Upper lobe of left lung (tissue), 6 donors: ENCODE results near the gene AFP. TPM values are rescaled to one million over a fixed set of nuclear protein-coding genes. Genes with fewer than 3 reads are reported as not detected.
"Not testable (repeated sequence)": the region's sequence is repeated elsewhere in the genome, so short reads cannot be mapped to it uniquely, and the experiment has no call there.

Experiments
- ATAC-seq, 2 donors: fragments of 200-7000 bp; cut with Tn5 transposase; one replicate each; pipeline ENCODE4 v1.9.1; 2022; ENCODE audit warnings: mild to moderate bottlenecking in 2 of 2, moderate library complexity in 2 of 2; ENCODE audit not compliant: low FRiP score in 2 of 2
- DNase-seq, 2 donors: peaks; one replicate each; pipeline ENCODE4 v3.0.0-alpha.2; 2019 to 2020
- H3K27ac ChIP-seq, 4 donors: fragments of 200-600 bp; sonication (generic); one replicate each; pipeline ENCODE4 v1.5.1; 2016 to 2019
- H3K27me3 ChIP-seq, 4 donors: fragments of 200-600 bp; sonication (generic); one replicate each; pipeline ENCODE4 v1.5.1; 2017 to 2019
- H3K36me3 ChIP-seq, 4 donors: fragments of 200-600 bp; sonication (generic); one replicate each; pipeline ENCODE4 v1.5.1; 2016 to 2019
- H3K4me1 ChIP-seq, 4 donors: fragments of 200-600 bp; sonication (generic); one replicate each; pipeline ENCODE4 v1.5.1; 2018 to 2019
- H3K4me3 ChIP-seq, 4 donors: fragments of 200-600 bp; sonication (generic); one replicate each; pipeline ENCODE4 v1.5.1; 2017 to 2019; ENCODE audit warnings: mild to moderate bottlenecking in 2 of 4, moderate library complexity in 1 of 4
- H3K9me3 ChIP-seq, 4 donors: fragments of 200-600 bp; sonication (generic); one replicate each; pipeline ENCODE4 v1.5.1; 2018 to 2019
- CTCF ChIP-seq, 6 experiments: fragments of 450-650 bp in 4 of 6; fragments of 200-600 bp in 2 of 6; sonication (generic) in 2 of 6; IDR thresholded peaks; one replicate each; pipeline ENCODE4 v1.5.1; 2016 to 2019; ENCODE audit warnings: antibody characterized with exemption in 6 of 6
- EP300 ChIP-seq, 4 donors: sonication (generic); formaldehyde crosslinking; IDR thresholded peaks; one replicate each; pipeline ENCODE4 v1.5.1; 2017; ENCODE audit warnings: antibody characterized with exemption in 4 of 4, control low read depth in 2 of 4
- POLR2A ChIP-seq, 4 donors: fragments of 450-650 bp; IDR thresholded peaks; one replicate each; pipeline ENCODE4 v1.5.1; 2016 to 2017; ENCODE audit warnings: antibody characterized with exemption in 4 of 4, mild to moderate bottlenecking in 2 of 4
- POLR2AphosphoS5 ChIP-seq, 2 donors: sonication (generic); formaldehyde crosslinking; IDR thresholded peaks; one replicate each; pipeline ENCODE4 v1.5.1; 2017; ENCODE audit warnings: antibody characterized with exemption in 2 of 2
- WGBS, 2 donors: methylation state at CpG; one replicate each; pipeline ENCODE4 v1.1.5; 2017 to 2018; 5-methylcytosine and 5-hydroxymethylcytosine counted together
- total RNA-seq, 6 donors: library from RNA; depleted of rRNA in 4 of 6; stranded (reverse); fragments of >200 nt in 4 of 6; gene quantifications; one replicate each; pipeline versions ENCODE4 v1.1.0 to v1.2.1, GENCODE V29; 2016 to 2021
- donor health status: DM: no; HTN: no; CAD: no; lungs with moderate emphysema.
- donor health status: DM: no; HTN: yes; CAD: no; lungs with severe emphysema.

The AFP gene
- 1 to 10 TPM in 2 of 6 donors, not detected in 4; 1.2 to 2.9 TPM for total RNA-seq

- 89 to 92% methylated on average over 1 of the region's 1 CpG for WGBS, 2 donors
- Histone ChIP-seq H3K27me3 (no peaks in the 10 kb centered on the region), H3K9me3 (no peaks in the 10 kb centered on the region), H3K36me3 (no peaks in the 10 kb centered on the region), H3K4me1 (no peaks in the 10 kb centered on the region), H3K27ac (no peak within 1 kb of the TSS), H3K4me3 (no peak within 1 kb of the TSS)
- ATAC-seq (no peak), DNase-seq (no peak)
- TF ChIP-seq POLR2AphosphoS5 (IDR thresholded peaks at IDR 0.05) (no peak), POLR2A (IDR thresholded peaks at IDR 0.05) (no peak), EP300 (IDR thresholded peaks at IDR 0.05) (no peak), CTCF (IDR thresholded peaks at IDR 0.05) (no peak)
These were observed at the start of gene AFP for GRCh38 chr4:73435984-73436383. AFP (plus strand) TSS chr4:73436221; CDS start chr4:73436263, 42 bp downstream.

- H3K4me3 ChIP-seq: no peak overlapping the region
- no peaks in the 10 kb centered on the region for H3K4me1 ChIP-seq
- H3K27ac ChIP-seq: no peak overlapping the region
- TF ChIP-seq POLR2A (IDR thresholded peaks at IDR 0.05) (no peak), CTCF (IDR thresholded peaks at IDR 0.05) (no peak), EP300 (IDR thresholded peaks at IDR 0.05) (no peak), POLR2AphosphoS5 (IDR thresholded peaks at IDR 0.05) (no peak)
- H3K9me3 ChIP-seq: no peaks in the 10 kb centered on the region
- no peaks in the 10 kb centered on the region for H3K27me3 ChIP-seq
- DNase-seq: no peak
- H3K36me3 ChIP-seq: no peaks in the 10 kb centered on the region
- no peak for ATAC-seq
These were observed 48.5 kb upstream of the AFP start for GRCh38 chr4:73387552-73387951.

- no peak overlapping the region for H3K27ac ChIP-seq
- WGBS, 2 donors: 87 to 100% methylated on average over 1 of the region's 1 CpG
- DNase-seq (no peak), ATAC-seq (no peak)
- no peak overlapping the region for H3K4me3 ChIP-seq
- TF ChIP-seq POLR2AphosphoS5 (IDR thresholded peaks at IDR 0.05): no peak
- no peak for TF ChIP-seq POLR2A (IDR thresholded peaks at IDR 0.05)
- no peak for TF ChIP-seq CTCF (IDR thresholded peaks at IDR 0.05)
- no peak for TF ChIP-seq EP300 (IDR thresholded peaks at IDR 0.05)
- no peaks in the 10 kb centered on the region for H3K36me3 ChIP-seq
- H3K4me1 ChIP-seq: no peaks in the 10 kb centered on the region
- no peaks in the 10 kb centered on the region for H3K27me3 ChIP-seq
- no peaks in the 10 kb centered on the region for H3K9me3 ChIP-seq
These were observed 47.1 kb upstream of the AFP start for GRCh38 chr4:73388887-73389286.

- H3K9me3 ChIP-seq, H3K27me3 ChIP-seq, H3K4me3 ChIP-seq, H3K36me3 ChIP-seq, H3K4me1 ChIP-seq, ATAC-seq, H3K27ac ChIP-seq, DNase-seq: not testable (repeated sequence)
- WGBS, 2 donors: 91 to 93% methylated on average over 2 of the region's 2 CpGs
These were observed 46.4 kb upstream of the AFP start for GRCh38 chr4:73389663-73390062.

GRCh38 chr4:73391774-73392173 lies 44.2 kb upstream of the AFP start:
- no peaks in the 10 kb centered on the region for H3K9me3 ChIP-seq
- no peaks in the 10 kb centered on the region for H3K27me3 ChIP-seq
- H3K4me1 ChIP-seq: no peaks in the 10 kb centered on the region
- H3K4me3 ChIP-seq: no peak overlapping the region
- no peak for TF ChIP-seq POLR2AphosphoS5 (IDR thresholded peaks at IDR 0.05)
- no peak for TF ChIP-seq POLR2A (IDR thresholded peaks at IDR 0.05)
- TF ChIP-seq CTCF (IDR thresholded peaks at IDR 0.05): no peak
- TF ChIP-seq EP300 (IDR thresholded peaks at IDR 0.05): no peak
- DNase-seq (no peak), ATAC-seq (no peak)
- H3K36me3 ChIP-seq: no peaks in the 10 kb centered on the region
- no peak overlapping the region for H3K27ac ChIP-seq
